Activated CD4-positive, alpha-beta T cell treated with anti-CD3 and anti-CD28 coated beads for 36 hours (primary cell): Measurements from ENCODE around the gene FXYD7. TPM values are rescaled to one million over a fixed set of nuclear protein-coding genes. Genes with fewer than 3 reads are reported as not detected.

Experiments used
- ATAC-seq: fragments of 200-7000 bp; cut with Tn5 transposase; one replicate; pipeline ENCODE4 v1.10.0; 2021; ENCODE audit warnings: mild to moderate bottlenecking, moderate library complexity
- CTCF ChIA-PET: fragments of 350-600 bp; sonication (Branson Sonifier 250); formaldehyde crosslinking; loops from one replicate; lab custom pipeline; 2021; ENCODE audit warnings: antibody characterized with exemption; lab: Charles Lee
- POLR2A ChIA-PET: fragments of 350-600 bp; sonication (Branson Sonifier 250); formaldehyde crosslinking; loops from one replicate; lab custom pipeline; 2021; ENCODE audit warnings: antibody characterized with exemption, inconsistent platforms; lab: Charles Lee
- DNase-seq: peaks from one replicate; pipeline ENCODE4 v3.0.0-alpha.2; 2020
- H3K27ac Mint-ChIP-seq: one replicate; pipeline ENCODE4 v1.8.0; 2021; ENCODE audit warnings: mixed read lengths
- H3K27me3 Mint-ChIP-seq: one replicate; pipeline ENCODE4 v1.8.0; 2021; ENCODE audit warnings: mixed read lengths
- H3K36me3 Mint-ChIP-seq: one replicate; pipeline ENCODE4 v1.8.0; 2021; ENCODE audit warnings: low read depth, mixed read lengths
- H3K4me1 Mint-ChIP-seq: one replicate; pipeline ENCODE4 v1.8.0; 2021; ENCODE audit warnings: mixed read lengths
- H3K4me3 Mint-ChIP-seq: one replicate; pipeline ENCODE4 v1.8.0; 2021; ENCODE audit warnings: mild to moderate bottlenecking, moderate library complexity, mixed read lengths
- H3K9me3 Mint-ChIP-seq: one replicate; pipeline ENCODE4 v1.8.0; 2021; ENCODE audit warnings: low read depth, mixed read lengths
- intact Hi-C, 2 experiments: fragments of 100-400 bp; cut with DNase I in 1 of 2; cut with micrococcal nuclease in 1 of 2; formaldehyde crosslinking; loops; one replicate each; pipeline versions ENCODE4 v1.14.2 to v1.15.1; 2022 to 2024; cut with DNase I, micrococcal nuclease
- total RNA-seq, 2 experiments: library from RNA; stranded (reverse); gene quantifications; one replicate each; pipeline ENCODE4 v1.2.3, GENCODE V29; 2021

The FXYD7 gene
- total RNA-seq, 2 experiments from 2014 or later, result 0.41 to 0.46 TPM

- H3K9me3 Mint-ChIP-seq, result no peaks in the 10 kb centered on the region
- ChIA-PET POLR2A (no interaction called here), CTCF (interaction anchor here (0.6 to 1.0 kb wide), 8 partner anchors 10 to 529 kb away, joined by 3 to 8 read pairs (median 3); no protein-coding TSS in a partner anchor)
- intact Hi-C loops, result loop anchor here in 1 of 2 experiments (1.0 kb wide), 1 partner anchor 27 kb away; no protein-coding TSS in a partner anchor
- no peaks in the 10 kb centered on the region for H3K36me3 Mint-ChIP-seq
- H3K27me3 Mint-ChIP-seq, result no peaks in the 10 kb centered on the region
- peak; percentile 90 for ATAC-seq
- H3K27ac Mint-ChIP-seq, result no peak overlapping the region
- H3K4me3 Mint-ChIP-seq, result no peak overlapping the region
- H3K4me1 Mint-ChIP-seq, result peaks cover 6% of the 10 kb centered on the region
- DNase-seq, result peak; percentile 80
Observed at GRCh38 chr19:35114353-35115176, 28.5 kb upstream of the FXYD7 start.

- no peak within 1 kb of the TSS for H3K4me3 Mint-ChIP-seq
- H3K9me3 Mint-ChIP-seq, result no peaks in the 10 kb centered on the region
Observed at GRCh38 chr19:35115177-35115951, 27.7 kb upstream of the FXYD7 start, which contains the start of gene FXYD3. Gene FXYD3, plus strand, starts transcription at chr19:35115823. Its CDS starts 3,554 bp downstream, at chr19:35119377.

GRCh38 chr19:35116072-35116801 lies 26.8 kb upstream of the FXYD7 start:
- peaks cover 6% of the 10 kb centered on the region for H3K4me1 Mint-ChIP-seq
- ATAC-seq (no peak), DNase-seq (no peak)
- intact Hi-C loops, result no loop called here
- no peaks in the 10 kb centered on the region for H3K9me3 Mint-ChIP-seq
- POLR2A ChIA-PET, result no interaction called here
- no peaks in the 10 kb centered on the region for H3K36me3 Mint-ChIP-seq
- CTCF ChIA-PET, result interaction anchor here (1.1 to 2.5 kb wide), 4 partner anchors 12 to 154 kb away, joined by 3 to 7 read pairs (median 6); no protein-coding TSS in a partner anchor
- no peak overlapping the region for H3K27ac Mint-ChIP-seq
- H3K4me3 Mint-ChIP-seq, result no peak overlapping the region
- no peaks in the 10 kb centered on the region for H3K27me3 Mint-ChIP-seq

More at GRCh38 chr19:35115177-35115951, 27.7 kb upstream of the FXYD7 start, which contains the start of gene FXYD3:
- Mint-ChIP-seq H3K4me1 (peaks cover 6% of the 10 kb centered on the region), H3K27me3 (no peaks in the 10 kb centered on the region), H3K36me3 (no peaks in the 10 kb centered on the region), H3K27ac (no peak within 1 kb of the TSS)
- ChIA-PET CTCF (interaction anchor here (0.7 to 2.1 kb wide), 7 partner anchors 9 to 199 kb away, joined by 3 to 8 read pairs (median 4); no protein-coding TSS in a partner anchor), POLR2A (no interaction called here)
- DNase-seq (no peak), ATAC-seq (no peak)
- intact Hi-C loops, result no loop called here

GRCh38 chr19:35117116-35117515 lies 25.9 kb upstream of the FXYD7 start:
- H3K4me1 Mint-ChIP-seq, result peaks cover 6% of the 10 kb centered on the region
- ChIA-PET CTCF (interaction anchor here (0.9 to 2.5 kb wide), 5 partner anchors 11 to 153 kb away, joined by 3 to 7 read pairs (median 5); no protein-coding TSS in a partner anchor), POLR2A (no interaction called here)
- intact Hi-C loops, result no loop called here
- no peaks in the 10 kb centered on the region for H3K27me3 Mint-ChIP-seq
- ATAC-seq (no peak), DNase-seq (no peak)
- no peaks in the 10 kb centered on the region for H3K36me3 Mint-ChIP-seq
- H3K4me3 Mint-ChIP-seq, result no peak overlapping the region
- H3K27ac Mint-ChIP-seq, result no peak overlapping the region
- no peaks in the 10 kb centered on the region for H3K9me3 Mint-ChIP-seq

GRCh38 chr19:35117799-35118198 lies 25.3 kb upstream of the FXYD7 start:
- H3K4me1 Mint-ChIP-seq, result peaks cover 6% of the 10 kb centered on the region
- intact Hi-C loops, result no loop called here
- DNase-seq (no peak), ATAC-seq (no peak)
- H3K27me3 Mint-ChIP-seq, result no peaks in the 10 kb centered on the region
- H3K36me3 Mint-ChIP-seq, result no peaks in the 10 kb centered on the region
- CTCF ChIA-PET, result interaction anchor here (0.6 to 2.5 kb wide), 5 partner anchors 24 to 106 kb away, joined by 3 to 7 read pairs (median 5); no protein-coding TSS in a partner anchor
- no peaks in the 10 kb centered on the region for H3K9me3 Mint-ChIP-seq
- POLR2A ChIA-PET, result no interaction called here
- H3K4me3 Mint-ChIP-seq, result no peak overlapping the region
- no peak overlapping the region for H3K27ac Mint-ChIP-seq

GRCh38 chr19:35118268-35119020 lies 24.6 kb upstream of the FXYD7 start:
- H3K27ac Mint-ChIP-seq, result no peak overlapping the region
- ATAC-seq, result no peak

GRCh38 chr19:35119091-35119490 lies 24.0 kb upstream of the FXYD7 start:
- ChIA-PET POLR2A (no interaction called here), CTCF (interaction anchor here (0.6 kb wide), 1 partner anchor 41 kb away, joined by 3 read pairs; no protein-coding TSS in a partner anchor)
- intact Hi-C loops, result no loop called here
- H3K36me3 Mint-ChIP-seq, result no peaks in the 10 kb centered on the region
- H3K4me1 Mint-ChIP-seq, result peaks cover 10% of the 10 kb centered on the region
- ATAC-seq, result no peak
- H3K27ac Mint-ChIP-seq, result no peak overlapping the region
- H3K9me3 Mint-ChIP-seq, result no peaks in the 10 kb centered on the region
- no peak for DNase-seq
- no peaks in the 10 kb centered on the region for H3K27me3 Mint-ChIP-seq
- H3K4me3 Mint-ChIP-seq, result no peak overlapping the region

More at GRCh38 chr19:35118268-35119020, 24.6 kb upstream of the FXYD7 start:
- DNase-seq, result no peak
- Mint-ChIP-seq H3K36me3 (no peaks in the 10 kb centered on the region), H3K4me3 (no peak overlapping the region), H3K9me3 (no peaks in the 10 kb centered on the region), H3K4me1 (peaks cover 6% of the 10 kb centered on the region), H3K27me3 (no peaks in the 10 kb centered on the region)
- intact Hi-C loops, result no loop called here
- ChIA-PET CTCF (interaction anchor here (0.6 to 2.5 kb wide), 3 partner anchors 23 to 107 kb away, joined by 4 to 7 read pairs (median 5); no protein-coding TSS in a partner anchor), POLR2A (no interaction called here)

- no peak for DNase-seq
- ATAC-seq, result no peak
- Mint-ChIP-seq H3K27me3 (no peaks in the 10 kb centered on the region), H3K4me1 (peaks cover 12% of the 10 kb centered on the region), H3K36me3 (no peaks in the 10 kb centered on the region), H3K4me3 (no peak overlapping the region), H3K27ac (no peak overlapping the region), H3K9me3 (no peaks in the 10 kb centered on the region)
- ChIA-PET POLR2A (no interaction called here), CTCF (interaction anchor here (0.6 kb wide), 1 partner anchor 40 kb away, joined by 3 read pairs; no protein-coding TSS in a partner anchor)
- intact Hi-C loops, result no loop called here
Observed at GRCh38 chr19:35119578-35120155, 23.4 kb upstream of the FXYD7 start.

GRCh38 chr19:35120492-35120891 lies 22.6 kb upstream of the FXYD7 start:
- intact Hi-C loops, result no loop called here
- Mint-ChIP-seq H3K4me3 (no peak overlapping the region), H3K4me1 (peaks cover 13% of the 10 kb centered on the region), H3K36me3 (no peaks in the 10 kb centered on the region), H3K27ac (no peak overlapping the region), H3K9me3 (no peaks in the 10 kb centered on the region), H3K27me3 (no peaks in the 10 kb centered on the region)
- CTCF ChIA-PET, result no interaction called here
- ATAC-seq (no peak), DNase-seq (no peak)
- POLR2A ChIA-PET, result no interaction called here

- no peaks in the 10 kb centered on the region for H3K9me3 Mint-ChIP-seq
- ChIA-PET CTCF (no interaction called here), POLR2A (no interaction called here)
- no peaks in the 10 kb centered on the region for H3K27me3 Mint-ChIP-seq
- H3K4me1 Mint-ChIP-seq, result peaks cover 13% of the 10 kb centered on the region
- ATAC-seq (no peak), DNase-seq (no peak)
- H3K36me3 Mint-ChIP-seq, result no peaks in the 10 kb centered on the region
- intact Hi-C loops, result no loop called here
- no peak overlapping the region for H3K4me3 Mint-ChIP-seq
- H3K27ac Mint-ChIP-seq, result no peak overlapping the region
Observed at GRCh38 chr19:35120898-35121297, 22.2 kb upstream of the FXYD7 start.
